Osteoblast (primary cell): ENCODE data around the gene TTLL10. TPM values are rescaled to one million over a fixed set of nuclear protein-coding genes. Genes with fewer than 3 reads are reported as not detected.

Source experiments
- DNase-seq: peaks from one replicate; pipeline ENCODE4 v3.0.0; 2011; ENCODE audit warnings: low spot score, mixed read lengths; ENCODE audit not compliant: insufficient read length; ENCODE audit errors: missing footprints
- H2AFZ ChIP-seq: 2 replicates; pipeline ENCODE4 v1.6.0; 2011; ENCODE audit warnings: mild to moderate bottlenecking, low read length
- H3K27ac ChIP-seq: 2 replicates; pipeline ENCODE4 v1.5.1; 2011; ENCODE audit warnings: mild to moderate bottlenecking, low read depth, low read length, moderate library complexity
- H3K27me3 ChIP-seq: 2 replicates; pipeline ENCODE4 v1.6.0; 2012; ENCODE audit warnings: mild to moderate bottlenecking, control low read depth, inconsistent platforms, low read length, moderate library complexity; ENCODE audit not compliant: insufficient read depth
- H3K36me3 ChIP-seq: 2 replicates; pipeline ENCODE4 v1.5.1; 2011; ENCODE audit warnings: mild to moderate bottlenecking, low read length, control low read depth, moderate library complexity; ENCODE audit not compliant: insufficient read depth
- H3K4me1 ChIP-seq: 2 replicates; pipeline ENCODE4 v1.5.1; 2011; ENCODE audit warnings: mild to moderate bottlenecking, low read length, control low read depth, moderate library complexity; ENCODE audit not compliant: insufficient read depth
- H3K4me2 ChIP-seq: 2 replicates; pipeline ENCODE4 v1.6.0; 2011; ENCODE audit warnings: mild to moderate bottlenecking, low read length; ENCODE audit not compliant: insufficient read depth
- H3K4me3 ChIP-seq: fragments of 200-600 bp; sonication (generic); 3 replicates; pipeline ENCODE4 v1.5.1; 2012; ENCODE audit warnings: mild to moderate bottlenecking, low read length, inconsistent platforms; ENCODE audit not compliant: insufficient read depth
- H3K79me2 ChIP-seq: 2 replicates; pipeline ENCODE4 v1.6.0; 2012; ENCODE audit warnings: mild to moderate bottlenecking, low read length, control low read depth, inconsistent platforms; ENCODE audit not compliant: insufficient read depth
- H3K9me3 ChIP-seq: 2 replicates; pipeline ENCODE4 v1.5.1; 2011; ENCODE audit warnings: low read depth, low read length, control low read depth
- H4K20me1 ChIP-seq: 2 replicates; pipeline ENCODE4 v1.6.0; 2012; ENCODE audit warnings: mild to moderate bottlenecking, low read length, control low read depth; ENCODE audit not compliant: insufficient read depth
- total RNA-seq: library from RNA; depleted of rRNA; stranded (reverse); fragments of >200 nt; gene quantifications from 2 replicates; pipeline ENCODE4 v1.2.3, GENCODE V29; 2012
- TF ChIP-seq, protein P1 (sequence below): IDR thresholded peaks from 2 replicates; pipeline ENCODE4 v1.5.1; 2011; ENCODE audit warnings: mild to moderate bottlenecking, low read depth, low read length, moderate library complexity; ENCODE audit errors: extremely low read depth

TTLL10 gene
- total RNA-seq, 1 donor, result not detected

DNA sequence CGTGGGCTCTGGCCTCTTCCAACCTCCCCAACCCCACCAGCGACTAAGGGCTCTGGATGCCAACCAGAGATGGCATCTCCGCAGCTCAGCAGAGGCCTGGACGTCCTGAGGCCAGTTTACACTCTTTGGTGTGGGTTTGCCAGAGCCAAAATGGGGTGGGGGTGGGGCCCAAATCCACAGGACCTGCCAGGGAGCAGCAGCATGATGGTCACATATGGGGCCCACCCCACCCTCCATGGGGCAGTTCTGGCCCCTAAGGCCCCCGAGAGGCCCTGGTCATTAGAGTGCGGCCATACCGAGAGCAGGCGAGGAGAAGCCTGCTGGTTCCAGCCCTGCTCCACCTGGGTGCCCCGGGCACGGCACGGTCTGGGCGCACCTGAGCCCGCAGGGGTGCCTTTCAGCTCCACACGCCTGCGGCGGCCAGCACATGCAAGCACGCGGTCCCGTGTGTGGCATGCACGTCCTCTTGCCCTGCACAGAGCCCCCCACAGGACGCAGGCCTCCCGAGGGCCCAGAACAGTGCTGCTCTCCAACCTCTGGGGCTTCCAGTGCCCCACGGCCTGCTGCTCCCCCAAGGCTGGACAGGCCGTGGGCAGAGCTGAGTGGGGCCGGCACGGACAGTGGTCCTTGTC is 68.0 kb downstream of the TTLL10 start:
- no peak overlapping the region for H3K4me3 ChIP-seq
- no peaks in the 10 kb centered on the region for H3K36me3 ChIP-seq
- H2AFZ ChIP-seq, result no peak overlapping the region
- peak; percentile 92 for DNase-seq
- H4K20me1 ChIP-seq, result peaks cover 3% of the 10 kb centered on the region
- no peaks in the 10 kb centered on the region for H3K79me2 ChIP-seq
- H3K27me3 ChIP-seq, result peaks cover 25% of the 10 kb centered on the region
- no peak overlapping the region for H3K27ac ChIP-seq
- H3K4me1 ChIP-seq, result no peaks in the 10 kb centered on the region
- TF ChIP-seq, protein P1, sequence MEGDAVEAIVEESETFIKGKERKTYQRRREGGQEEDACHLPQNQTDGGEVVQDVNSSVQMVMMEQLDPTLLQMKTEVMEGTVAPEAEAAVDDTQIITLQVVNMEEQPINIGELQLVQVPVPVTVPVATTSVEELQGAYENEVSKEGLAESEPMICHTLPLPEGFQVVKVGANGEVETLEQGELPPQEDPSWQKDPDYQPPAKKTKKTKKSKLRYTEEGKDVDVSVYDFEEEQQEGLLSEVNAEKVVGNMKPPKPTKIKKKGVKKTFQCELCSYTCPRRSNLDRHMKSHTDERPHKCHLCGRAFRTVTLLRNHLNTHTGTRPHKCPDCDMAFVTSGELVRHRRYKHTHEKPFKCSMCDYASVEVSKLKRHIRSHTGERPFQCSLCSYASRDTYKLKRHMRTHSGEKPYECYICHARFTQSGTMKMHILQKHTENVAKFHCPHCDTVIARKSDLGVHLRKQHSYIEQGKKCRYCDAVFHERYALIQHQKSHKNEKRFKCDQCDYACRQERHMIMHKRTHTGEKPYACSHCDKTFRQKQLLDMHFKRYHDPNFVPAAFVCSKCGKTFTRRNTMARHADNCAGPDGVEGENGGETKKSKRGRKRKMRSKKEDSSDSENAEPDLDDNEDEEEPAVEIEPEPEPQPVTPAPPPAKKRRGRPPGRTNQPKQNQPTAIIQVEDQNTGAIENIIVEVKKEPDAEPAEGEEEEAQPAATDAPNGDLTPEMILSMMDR, result no peak
- no peak overlapping the region for H3K4me2 ChIP-seq
- no peaks in the 10 kb centered on the region for H3K9me3 ChIP-seq

DNA sequence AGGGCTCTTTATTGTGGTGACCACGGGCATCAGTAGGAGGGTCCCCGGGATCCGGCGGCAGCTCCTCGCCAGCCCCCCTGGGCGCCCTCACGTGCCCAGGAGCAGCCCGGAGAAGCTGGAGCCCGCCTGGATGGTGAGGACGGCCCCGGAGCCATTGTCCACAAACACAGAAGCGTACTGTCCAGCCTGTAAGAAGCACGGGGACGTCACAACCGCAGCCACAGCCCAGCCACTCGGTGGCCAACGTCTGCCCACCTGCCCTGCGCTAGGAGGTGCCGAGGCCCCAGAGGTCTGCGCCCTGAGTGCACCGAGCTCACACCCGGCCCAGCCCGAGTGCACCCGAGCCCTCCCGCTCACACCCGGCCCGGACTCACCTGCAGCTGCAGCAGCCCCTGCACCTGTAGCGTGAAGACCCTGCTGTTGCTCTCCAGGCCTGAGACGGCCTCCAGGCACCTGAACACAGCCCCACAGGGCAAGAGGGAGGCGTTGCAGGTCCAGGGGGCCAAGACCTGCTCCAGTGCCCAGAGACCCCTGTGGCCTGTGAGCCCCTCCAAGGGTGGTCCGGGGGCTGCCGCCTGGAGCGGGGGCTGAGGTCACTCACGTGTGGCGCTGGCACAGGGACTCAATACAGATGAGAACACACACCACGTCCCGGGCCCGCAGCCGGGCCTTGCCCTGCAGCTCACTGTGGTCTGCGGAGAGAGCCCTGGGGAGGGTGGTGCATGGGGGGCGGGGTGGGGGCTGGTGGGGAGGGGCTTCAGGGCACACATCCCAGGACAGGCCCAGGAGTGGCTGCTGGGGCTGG is 69.0 kb downstream of the TTLL10 start:
- DNase-seq, result no peak
- no peaks in the 10 kb centered on the region for H3K79me2 ChIP-seq
- H3K4me3 ChIP-seq, result no peak overlapping the region
- H2AFZ ChIP-seq, result no peak overlapping the region
- TF ChIP-seq, protein P1, result no peak
- H3K36me3 ChIP-seq, result no peaks in the 10 kb centered on the region
- peaks cover 19% of the 10 kb centered on the region for H3K27me3 ChIP-seq
- H3K27ac ChIP-seq, result no peak overlapping the region
- no peak overlapping the region for H3K4me2 ChIP-seq
- no peaks in the 10 kb centered on the region for H3K4me1 ChIP-seq
- peaks cover 6% of the 10 kb centered on the region for H4K20me1 ChIP-seq
- H3K9me3 ChIP-seq, result no peaks in the 10 kb centered on the region

DNA sequence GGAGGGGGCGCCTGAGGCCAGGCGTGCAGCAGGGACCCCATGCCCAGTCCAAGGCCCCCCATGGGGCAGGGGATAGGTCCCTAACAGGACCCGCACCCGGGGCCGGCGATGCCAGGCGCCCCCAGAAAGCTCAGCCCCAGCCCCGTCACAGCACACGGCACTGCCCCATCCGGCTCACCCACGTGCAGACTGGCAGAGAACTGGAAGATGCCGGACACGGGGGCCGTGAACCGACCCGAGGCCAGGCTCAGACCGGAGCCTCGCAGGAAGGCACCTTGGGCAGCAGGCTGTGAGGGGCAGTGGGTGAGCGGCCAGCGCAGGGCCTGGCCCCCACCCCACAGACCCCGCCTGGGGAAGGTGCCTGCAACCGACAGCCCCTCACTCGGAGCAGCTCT is 69.6 kb downstream of the TTLL10 start:
- peak; percentile 90 for DNase-seq
- no peaks in the 10 kb centered on the region for H3K9me3 ChIP-seq
- no peak overlapping the region for H3K27ac ChIP-seq
- H3K36me3 ChIP-seq, result no peaks in the 10 kb centered on the region
- no peak overlapping the region for H3K4me3 ChIP-seq
- no peaks in the 10 kb centered on the region for H3K4me1 ChIP-seq
- no peak overlapping the region for H2AFZ ChIP-seq
- peaks cover 6% of the 10 kb centered on the region for H4K20me1 ChIP-seq
- TF ChIP-seq, protein P1, result no peak
- H3K27me3 ChIP-seq, result peaks cover 13% of the 10 kb centered on the region
- no peaks in the 10 kb centered on the region for H3K79me2 ChIP-seq
- H3K4me2 ChIP-seq, result no peak overlapping the region

DNA sequence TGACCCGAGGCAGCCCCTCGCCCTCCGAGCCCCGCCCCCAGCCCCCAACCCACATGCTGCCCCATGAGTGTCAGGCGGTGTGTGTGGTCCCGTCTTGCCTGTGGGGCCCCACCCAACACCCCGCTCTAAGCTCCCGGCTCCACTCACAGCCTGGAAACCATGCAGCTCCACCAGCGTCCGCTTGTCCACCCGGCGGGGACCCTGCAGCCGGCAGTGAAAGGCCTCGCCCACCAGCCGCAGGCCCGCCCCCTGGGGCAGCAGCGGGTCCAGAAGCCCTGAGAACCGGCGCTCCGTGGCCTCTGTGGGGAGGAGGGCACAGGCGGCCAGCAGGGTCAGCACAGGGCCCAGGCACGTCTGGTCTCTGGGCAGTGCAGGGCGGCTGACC is 70.1 kb downstream of the TTLL10 start:
- peaks cover 9% of the 10 kb centered on the region for H3K27me3 ChIP-seq
- no peaks in the 10 kb centered on the region for H3K36me3 ChIP-seq

More for the DNA sequence above, 70.1 kb downstream of the TTLL10 start:
- H3K27ac ChIP-seq, result no peak overlapping the region
- TF ChIP-seq, protein P1, result no peak
- H3K79me2 ChIP-seq, result no peaks in the 10 kb centered on the region
- no peaks in the 10 kb centered on the region for H3K9me3 ChIP-seq
- no peaks in the 10 kb centered on the region for H3K4me1 ChIP-seq
- no peak overlapping the region for H3K4me3 ChIP-seq
- H4K20me1 ChIP-seq, result peaks cover 6% of the 10 kb centered on the region
- H2AFZ ChIP-seq, result no peak overlapping the region
- DNase-seq, result peak; percentile 88
- no peak overlapping the region for H3K4me2 ChIP-seq
